HG03520 (cell line): ENCODE measurements around the gene BTN2A1.
"Not testable (repeated sequence)": the region's sequence is repeated elsewhere in the genome, so short reads cannot be mapped to it uniquely, and the experiment has no call there.

Source experiments
- ATAC-seq: cut with Tn5 transposase; IDR thresholded peaks from one replicate; pipeline ENCODE4 v1.9.1; 2021; ENCODE audit warnings: mild to moderate bottlenecking, moderate library complexity; ENCODE audit not compliant: unreplicated experiment

BTN2A1 gene

GRCh38 chr6:26489996-26490964 is 32.5 kb downstream of the BTN2A1 start:
- ATAC-seq, result no peak

GRCh38 chr6:26491604-26492003 is 33.8 kb downstream of the BTN2A1 start:
- ATAC-seq, result no peak

GRCh38 chr6:26493258-26493657 is 35.5 kb downstream of the BTN2A1 start:
- no peak for ATAC-seq

- no peak for ATAC-seq
Measured at GRCh38 chr6:26494117-26494516, 36.4 kb downstream of the BTN2A1 start.

GRCh38 chr6:26495281-26495680 is 37.5 kb downstream of the BTN2A1 start:
- ATAC-seq, result no peak

- ATAC-seq, result no peak
Measured at GRCh38 chr6:26497610-26498009, 39.9 kb downstream of the BTN2A1 start.

GRCh38 chr6:26500102-26500501 is 42.3 kb downstream of the BTN2A1 start, which contains the start of gene BTN1A1:
Gene BTN1A1, plus strand, starts transcription at chr6:26500303. Its CDS starts 984 bp downstream, at chr6:26501287.
- no peak for ATAC-seq

GRCh38 chr6:26501482-26501986 is 43.8 kb downstream of the BTN2A1 start:
- no peak for ATAC-seq

GRCh38 chr6:26502165-26502564 is 44.4 kb downstream of the BTN2A1 start:
- no peak for ATAC-seq

- ATAC-seq, result no peak
Measured at GRCh38 chr6:26502626-26503025, 44.9 kb downstream of the BTN2A1 start.

- no peak for ATAC-seq
Measured at GRCh38 chr6:26507658-26508057, 49.9 kb downstream of the BTN2A1 start.

- not testable (repeated sequence) for ATAC-seq
Measured at GRCh38 chr6:26511033-26511432, 53.3 kb downstream of the BTN2A1 start.

- no peak for ATAC-seq
Measured at GRCh38 chr6:26514984-26515383, 57.2 kb downstream of the BTN2A1 start.

GRCh38 chr6:26516481-26517427 is 59.0 kb downstream of the BTN2A1 start:
- ATAC-seq, result no peak
